Stimulated activated CD4-positive, alpha-beta T cell treated with anti-CD3 and anti-CD28 coated beads, Interleukin-12 subunit alpha, Interleukin-12 subunit beta, amount 100 ng/mL, for 48 hours (primary cell): ENCODE data around the gene FCRL3.

Experiments used
- DNase-seq, 3 donors: peaks; one replicate each; pipeline ENCODE4 v3.0.0-alpha.2; 2020; ENCODE audit warnings: low read depth in 2 of 3, low spot score in 1 of 3

FCRL3 gene

GRCh38 chr1:157691285-157691920 is 9.2 kb downstream of the FCRL3 start:
- DNase-seq = no peak

GRCh38 chr1:157682710-157683437 is 17.7 kb downstream of the FCRL3 start:
- no peak for DNase-seq

GRCh38 chr1:157678721-157679120 is 21.8 kb downstream of the FCRL3 start:
- DNase-seq = no peak

- DNase-seq = no peak
Observed at GRCh38 chr1:157673008-157673407, 27.6 kb downstream of the FCRL3 start.

GRCh38 chr1:157671895-157672294 is 28.7 kb downstream of the FCRL3 start:
- no peak for DNase-seq

GRCh38 chr1:157659576-157660247 is 40.9 kb downstream of the FCRL3 start:
- no peak for DNase-seq

GRCh38 chr1:157658571-157658970 is 42.0 kb downstream of the FCRL3 start:
- no peak for DNase-seq

GRCh38 chr1:157653494-157653873 is 47.1 kb downstream of the FCRL3 start:
- no peak for DNase-seq

- DNase-seq = no peak
Observed at GRCh38 chr1:157652859-157653493, 47.6 kb downstream of the FCRL3 start.

GRCh38 chr1:157648317-157648716 is 52.3 kb downstream of the FCRL3 start:
- DNase-seq = no peak

GRCh38 chr1:157646144-157646543 is 54.4 kb downstream of the FCRL3 start:
- DNase-seq = no peak

- DNase-seq = no peak
Observed at GRCh38 chr1:157641177-157641576, 59.4 kb downstream of the FCRL3 start.

- no peak for DNase-seq
Observed at GRCh38 chr1:157639800-157640199, 60.8 kb downstream of the FCRL3 start.

GRCh38 chr1:157628773-157629172 is 71.8 kb downstream of the FCRL3 start:
- no peak for DNase-seq
